HG02981 (cell line): ENCODE results near the gene NSFL1C.

ENCODE experiments used
- ATAC-seq: cut with Tn5 transposase; IDR thresholded peaks from one replicate; pipeline ENCODE4 v1.9.1; 2021; ENCODE audit warnings: mild to moderate bottlenecking, moderate library complexity; ENCODE audit not compliant: unreplicated experiment

Gene NSFL1C

GRCh38 chr20:1462834-1463233, 3.8 kb downstream of the NSFL1C start:
- no peak for ATAC-seq

- ATAC-seq = no peak
Observed at GRCh38 chr20:1462001-1462400, 4.6 kb downstream of the NSFL1C start.

- ATAC-seq = no peak
Observed at GRCh38 chr20:1460275-1460674, 6.4 kb downstream of the NSFL1C start.

GRCh38 chr20:1457992-1458391, 8.7 kb downstream of the NSFL1C start:
- ATAC-seq = no peak

DNA sequence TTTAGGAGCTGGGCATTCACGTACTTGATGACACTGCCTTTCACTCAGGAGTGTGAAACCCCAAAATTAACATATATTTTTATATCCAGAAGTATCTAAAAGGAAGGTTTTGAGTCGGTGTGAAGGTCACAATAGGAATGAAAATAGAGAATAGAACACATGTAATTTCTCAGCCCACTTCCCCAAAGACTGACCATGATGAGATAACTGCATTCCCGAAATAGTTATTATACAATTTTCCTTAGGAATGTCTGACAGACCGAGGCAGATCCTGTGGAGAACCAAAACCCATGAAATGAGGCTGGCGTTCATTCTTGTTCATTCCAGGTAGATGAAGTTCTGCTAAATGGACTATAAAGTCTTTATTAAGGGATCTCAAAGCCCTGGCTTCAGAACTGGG, 10.3 kb downstream of the NSFL1C start:
- no peak for ATAC-seq

DNA sequence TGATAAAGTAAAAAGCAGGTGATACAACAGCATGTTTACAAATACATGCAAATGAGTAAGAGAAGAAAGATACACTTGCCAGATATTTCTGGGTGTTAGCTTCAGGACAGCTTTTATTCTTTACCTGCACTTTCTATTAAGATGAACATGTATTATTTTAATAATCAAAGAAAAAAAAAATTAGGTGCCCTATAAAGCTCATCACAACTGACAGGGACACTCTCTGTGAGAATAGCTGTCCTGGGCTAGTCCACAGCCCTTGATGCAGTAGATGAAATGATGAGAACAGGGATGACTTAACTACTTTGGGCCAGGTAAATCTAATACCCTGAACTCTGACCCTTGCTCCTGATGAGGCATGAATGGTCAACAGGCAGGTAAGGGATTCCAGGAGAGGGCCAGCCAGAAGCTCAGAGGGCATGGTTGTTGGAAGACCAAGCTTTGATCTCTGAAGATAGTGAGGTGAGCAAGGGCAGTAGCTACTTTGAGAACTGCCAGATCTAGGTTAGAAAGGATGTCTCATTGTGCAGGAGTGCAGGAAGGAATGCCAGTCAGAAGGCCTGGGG, 15.6 kb downstream of the NSFL1C start:
- no peak for ATAC-seq

DNA sequence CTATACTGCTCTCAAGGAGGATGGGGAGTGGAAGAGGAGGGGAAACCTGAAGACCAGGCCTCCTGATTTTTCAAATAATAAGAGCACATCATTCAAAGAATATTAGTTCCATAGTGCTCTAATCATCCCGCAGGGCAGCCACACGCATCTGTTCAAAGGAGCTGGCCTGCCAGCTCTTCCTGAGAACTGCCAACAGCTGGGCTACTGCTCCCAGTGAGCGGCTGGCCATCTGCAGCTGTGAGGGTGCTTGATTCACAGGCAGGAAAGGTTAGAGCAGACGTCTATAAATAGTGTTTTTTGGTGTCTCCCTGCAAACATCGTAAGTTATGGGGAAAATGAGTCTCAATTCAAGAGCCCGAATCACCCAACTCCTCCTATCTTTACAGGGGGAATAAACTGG, 17.3 kb downstream of the NSFL1C start:
- ATAC-seq = no peak

DNA sequence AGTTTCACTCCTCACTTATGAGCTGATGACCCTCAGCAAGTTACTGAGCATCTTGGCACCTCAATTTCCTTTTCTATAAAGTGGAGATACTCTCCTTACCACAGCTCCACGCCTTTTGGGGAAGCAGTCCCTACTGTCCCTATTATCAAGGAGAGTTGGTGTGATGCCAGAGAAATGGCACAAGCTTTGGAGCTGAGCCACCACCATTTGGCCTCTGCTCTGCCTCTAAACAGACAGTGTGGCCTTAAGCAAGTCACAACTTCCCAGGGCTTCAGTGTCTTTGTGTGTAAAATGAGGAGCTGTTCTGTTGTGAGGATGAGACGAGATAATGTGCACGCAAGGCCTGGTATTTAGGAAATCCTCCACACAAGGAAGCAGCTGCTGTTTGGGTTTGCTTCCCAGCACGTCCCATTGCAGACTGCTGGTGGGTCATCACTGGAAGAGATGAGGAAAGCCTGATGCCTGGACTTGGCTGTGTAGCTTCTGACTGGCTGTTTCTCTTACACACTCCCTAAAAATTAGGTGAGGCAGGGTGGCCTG, 18.5 kb downstream of the NSFL1C start:
- no peak for ATAC-seq

DNA sequence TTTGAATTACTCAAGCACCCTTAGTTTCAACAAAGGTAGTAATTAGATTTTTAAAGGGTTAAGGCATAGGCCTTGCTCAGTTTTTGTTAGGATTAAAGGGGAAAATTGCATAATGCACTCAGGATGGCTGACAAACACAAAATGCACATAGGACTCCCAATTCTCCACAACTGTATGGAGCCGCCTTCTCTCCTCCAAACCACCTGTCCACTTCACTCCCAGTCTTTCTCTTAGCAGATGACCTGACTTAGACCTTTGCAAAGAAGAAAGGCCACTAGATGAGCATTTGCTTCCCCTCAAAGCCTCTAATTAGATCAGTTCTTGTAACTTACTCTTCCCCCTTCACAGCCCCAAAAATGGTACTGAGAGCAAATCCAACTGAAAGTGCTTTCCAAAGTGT, 20.1 kb downstream of the NSFL1C start:
- ATAC-seq = no peak

- no peak for ATAC-seq
Observed at GRCh38 chr20:1443085-1443484, 23.6 kb downstream of the NSFL1C start.

GRCh38 chr20:1442304-1442703, 24.3 kb downstream of the NSFL1C start:
- ATAC-seq = no peak

- ATAC-seq = no peak
Observed at GRCh38 chr20:1441133-1441532, 25.5 kb downstream of the NSFL1C start.

DNA sequence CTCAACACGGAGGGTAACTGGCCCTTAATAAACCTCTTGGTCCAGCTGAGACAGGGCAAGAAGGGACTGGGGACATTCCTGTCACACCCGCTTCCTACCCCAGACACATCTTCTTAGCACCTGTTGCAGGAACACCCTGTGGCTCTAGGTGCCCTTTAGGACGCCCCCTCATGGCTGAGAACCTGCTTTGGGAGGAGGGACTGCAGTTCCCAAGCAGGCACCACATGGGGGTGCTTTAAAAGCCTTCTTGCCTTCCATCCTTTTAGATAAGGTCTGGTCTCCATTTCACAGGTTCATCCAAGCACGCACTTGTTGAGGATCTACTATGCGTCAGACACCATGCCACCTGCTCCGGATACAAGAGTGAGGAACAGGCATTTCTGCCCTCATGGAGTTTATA, 26.6 kb downstream of the NSFL1C start:
- ATAC-seq = no peak

DNA sequence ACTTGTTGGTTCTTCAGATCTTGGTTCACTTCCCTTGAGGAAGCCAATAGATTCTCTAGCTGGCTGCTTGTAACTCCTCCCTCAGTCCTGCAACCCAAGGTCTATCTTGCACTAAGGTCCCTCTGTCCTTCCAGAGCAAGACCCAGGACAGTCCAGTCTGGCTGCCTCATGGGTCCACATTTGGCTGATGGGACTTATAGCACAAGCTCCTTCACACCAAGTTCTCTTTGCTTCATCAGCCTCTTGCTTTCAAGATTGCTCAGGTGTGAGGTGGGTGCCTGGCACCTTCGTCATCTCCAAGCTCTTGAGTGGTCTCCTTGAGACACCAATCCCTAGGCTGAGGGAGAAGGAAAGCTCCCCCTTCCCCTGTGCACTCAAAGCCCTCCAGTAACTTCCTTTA, 28.3 kb downstream of the NSFL1C start:
- no peak for ATAC-seq

DNA sequence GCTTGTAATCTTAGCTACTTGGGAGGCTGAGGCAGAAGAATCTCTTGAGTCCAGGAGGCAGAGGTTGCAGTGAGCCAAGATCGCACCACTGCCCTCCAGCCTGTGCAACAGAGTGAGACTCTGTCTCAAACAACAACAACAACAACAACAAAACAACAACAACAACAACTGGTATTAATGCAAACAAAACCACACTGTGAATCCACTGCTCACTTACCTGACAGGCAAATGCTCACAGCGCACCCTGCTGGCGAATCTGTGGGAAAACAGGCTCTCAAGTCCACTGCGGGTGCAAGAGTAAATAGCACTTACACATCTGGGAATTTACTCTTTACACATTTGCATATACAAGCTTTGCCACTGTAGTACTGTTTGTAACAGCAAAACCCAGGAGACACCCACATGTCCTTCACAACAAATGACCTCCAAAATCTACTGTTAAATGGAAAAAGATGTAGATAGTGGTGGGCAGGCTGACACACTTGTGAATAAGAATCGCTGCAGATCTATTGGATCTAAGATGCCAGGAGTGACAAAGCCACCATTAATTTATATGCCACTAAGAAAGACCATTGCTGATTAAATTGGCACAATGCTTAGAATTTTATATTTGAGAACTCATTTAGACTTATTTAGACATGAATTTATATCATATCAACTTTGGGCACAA, 29.3 kb downstream of the NSFL1C start:
- ATAC-seq = no peak

DNA sequence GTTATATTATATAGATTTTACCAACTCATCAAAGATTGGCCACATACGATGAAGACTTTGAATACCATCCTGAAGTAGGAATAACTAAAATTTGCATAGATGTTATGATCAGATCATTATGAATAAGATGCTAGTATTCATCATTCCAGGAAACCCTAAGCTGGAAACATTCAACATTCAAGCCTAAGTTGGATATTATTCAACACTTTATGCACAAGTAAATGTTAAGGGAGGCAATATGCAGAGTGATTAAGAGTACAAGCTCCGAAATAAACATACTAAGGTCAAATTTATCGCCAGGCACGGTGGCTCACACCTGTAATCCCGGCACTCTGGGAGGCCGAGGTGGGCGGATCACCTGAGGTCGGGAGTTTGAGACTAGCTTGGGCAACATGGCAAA, 30.4 kb downstream of the NSFL1C start:
- ATAC-seq = no peak

- ATAC-seq = no peak
Observed at GRCh38 chr20:1435337-1435699, 31.3 kb downstream of the NSFL1C start.

GRCh38 chr20:1434571-1435336, 31.9 kb downstream of the NSFL1C start:
- ATAC-seq = no peak

DNA sequence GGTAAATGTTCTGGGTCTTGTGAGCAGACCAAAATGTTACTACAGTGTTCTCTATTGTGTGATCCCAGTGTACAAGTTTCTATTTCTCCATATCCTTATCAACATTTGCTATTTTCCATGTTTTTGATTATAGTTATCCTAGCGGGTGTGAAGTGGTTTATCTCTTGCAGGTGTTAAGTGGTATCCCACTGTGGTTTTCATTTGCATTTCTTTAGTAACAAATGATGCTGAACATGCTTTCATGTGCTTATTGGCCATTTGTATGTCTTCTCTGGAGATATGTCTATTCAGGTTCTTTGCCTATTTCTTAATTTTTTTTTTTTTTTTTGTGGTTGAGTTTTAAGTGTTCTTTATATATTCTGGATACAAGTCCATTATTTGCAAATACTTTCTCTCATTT, 35.5 kb downstream of the NSFL1C start:
- no peak for ATAC-seq

DNA sequence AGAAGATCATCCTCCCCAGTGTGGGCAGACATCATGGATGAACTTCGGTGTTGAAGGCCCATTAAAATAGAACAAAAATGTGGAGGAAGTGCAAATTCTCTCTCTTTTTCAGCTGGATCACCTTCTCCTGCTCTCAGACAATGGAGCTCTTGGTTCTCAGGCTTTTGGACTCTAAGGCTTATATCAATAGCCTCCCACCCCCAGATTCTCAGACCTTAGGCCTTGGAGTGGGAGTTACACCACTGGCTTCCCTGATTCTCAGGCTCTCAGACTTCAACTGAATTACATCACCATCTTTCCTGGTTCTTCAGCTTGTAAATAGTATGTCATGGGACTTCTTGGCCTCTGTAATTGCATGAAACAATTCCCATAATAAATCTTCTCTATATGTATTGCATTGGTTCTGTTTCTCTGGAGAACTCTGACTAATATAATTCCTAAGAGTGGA, 36.6 kb downstream of the NSFL1C start:
- ATAC-seq = no peak

DNA sequence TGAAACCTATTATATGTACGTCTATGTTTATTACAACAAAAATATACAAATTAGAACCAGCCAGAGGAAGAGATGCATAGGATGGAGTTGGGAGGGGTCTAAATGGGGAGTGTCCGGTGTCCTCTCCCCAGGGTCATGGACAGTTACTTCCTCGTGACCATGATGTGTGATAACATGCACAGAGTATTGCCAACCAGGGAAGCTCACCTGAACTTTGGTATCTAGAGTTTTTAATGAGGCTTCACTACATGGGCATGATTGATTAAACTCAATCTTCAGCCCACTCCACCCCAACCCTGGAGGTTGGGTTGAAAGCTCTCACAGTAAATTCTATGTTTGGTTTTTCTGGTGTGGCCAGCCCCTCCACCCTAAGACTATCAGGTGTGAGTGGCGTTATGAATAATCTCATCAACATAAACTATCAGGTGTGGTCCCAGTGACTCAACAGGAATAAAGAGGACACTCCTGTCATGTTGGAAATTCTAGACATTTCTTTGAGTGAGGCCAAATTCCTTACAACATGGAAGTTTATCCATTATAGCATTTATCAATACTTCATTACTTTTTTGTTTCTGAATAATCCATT, 37.4 kb downstream of the NSFL1C start:
- ATAC-seq = no peak
